PC-9 (cell line): ENCODE measurements around the gene GMPPB. TPM values are rescaled to one million over a fixed set of nuclear protein-coding genes. Genes with fewer than 3 reads are reported as not detected.

Source experiments
- BruUV-seq: library from RNA; stranded (reverse); fragments of 400-500 nt; replicated peaks from 2 replicates; lab custom pipeline; 2021; lab: Mats Ljungman, UMichigan
- CTCF ChIA-PET: fragments of 300-600 bp; sonication (Branson Sonifier 250); formaldehyde crosslinking; loops from one replicate; lab custom pipeline; 2022; ENCODE audit warnings: antibody characterized with exemption; lab: Charles Lee
- POLR2A ChIA-PET: fragments of 300-600 bp; sonication (Branson Sonifier 250); formaldehyde crosslinking; loops from one replicate; lab custom pipeline; 2022; ENCODE audit warnings: antibody characterized with exemption; ENCODE audit not compliant: unreplicated experiment; lab: Charles Lee
- DNase-seq, 2 experiments: peaks; one replicate each; pipeline versions ENCODE4 v3.0.0 to v3.0.0-alpha.2; 2015 to 2022; ENCODE audit warnings: mixed read lengths in 1 of 2
- H2AFZ ChIP-seq: fragments of 200-600 bp; sonication (generic); 2 replicates; pipeline ENCODE4 v1.8.1; 2017; ENCODE audit warnings: antibody characterized with exemption
- H3F3A ChIP-seq: fragments of 200-600 bp; sonication (generic); 2 replicates; pipeline ENCODE4 v1.8.1; 2017; ENCODE audit warnings: antibody characterized with exemption, mild to moderate bottlenecking, low read depth; ENCODE audit not compliant: insufficient read depth
- H3K27ac ChIP-seq: fragments of 200-600 bp; sonication (generic); 2 replicates; pipeline ENCODE4 v1.6.1; 2016; ENCODE audit warnings: mixed run types
- H3K27me3 ChIP-seq: fragments of 200-600 bp; sonication (generic); 2 replicates; pipeline ENCODE4 v1.6.1; 2016; ENCODE audit warnings: low read depth, mixed run types; ENCODE audit not compliant: insufficient read depth
- H3K36me3 ChIP-seq: fragments of 200-600 bp; sonication (generic); 2 replicates; pipeline ENCODE4 v1.6.1; 2016; ENCODE audit warnings: low read depth, mixed run types
- H3K4me1 ChIP-seq: fragments of 200-600 bp; sonication (generic); replicated peaks from 2 replicates; pipeline ENCODE4 v1.6.1; 2016; ENCODE audit warnings: mixed run types; ENCODE audit not compliant: insufficient read depth
- H3K4me2 ChIP-seq: fragments of 200-600 bp; sonication (generic); 2 replicates; pipeline ENCODE4 v1.6.1; 2017; ENCODE audit warnings: mixed run types
- H3K4me3 ChIP-seq: fragments of 200-600 bp; sonication (generic); 2 replicates; pipeline ENCODE4 v1.6.1; 2016; ENCODE audit warnings: mixed run types
- H3K79me2 ChIP-seq: fragments of 200-600 bp; sonication (generic); 2 replicates; pipeline ENCODE4 v1.6.1; 2017; ENCODE audit warnings: low read depth, mixed run types
- H3K9me2 ChIP-seq: fragments of 200-600 bp; sonication (generic); 2 replicates; pipeline ENCODE4 v1.8.1; 2017; ENCODE audit warnings: mild to moderate bottlenecking; ENCODE audit not compliant: insufficient read depth
- H3K9me3 ChIP-seq: fragments of 200-600 bp; sonication (generic); 2 replicates; pipeline ENCODE4 v1.8.1; 2016; ENCODE audit warnings: low read depth; ENCODE audit not compliant: insufficient read depth
- H4K20me1 ChIP-seq: fragments of 200-600 bp; sonication (generic); 2 replicates; pipeline ENCODE4 v1.8.1; 2017; ENCODE audit not compliant: insufficient read depth
- CTCF ChIP-seq: fragments of 200-600 bp; sonication (generic); conservative IDR thresholded peaks from 2 replicates; pipeline ENCODE4 v1.6.1; 2017; ENCODE audit warnings: mixed run types, antibody characterized with exemption, mild to moderate bottlenecking, moderate library complexity
- EZH2 ChIP-seq: fragments of 200-600 bp; sonication (generic); IDR thresholded peaks from 2 replicates; pipeline ENCODE4 v1.8.0; 2017; ENCODE audit warnings: antibody characterized with exemption, low read depth
- intact Hi-C: fragments of 100-400 bp; cut with micrococcal nuclease; formaldehyde crosslinking; loops from one replicate; pipeline ENCODE4 v1.10.0; 2022; ENCODE audit not compliant: unreplicated experiment
- total RNA-seq: library from RNA; stranded (reverse); gene quantifications from 2 replicates; pipeline ENCODE4 v1.2.3, GENCODE V29; 2021

The GMPPB gene
- total RNA-seq, 1 experiment from 2014 or later = 20.4 TPM

- no peak overlapping the region for H2AFZ ChIP-seq
- intact Hi-C loops = loop anchor here (10.0 kb wide), 1 partner anchor 387 kb away; no protein-coding TSS in a partner anchor
- H3K4me2 ChIP-seq = no peak overlapping the region
- H3K79me2 ChIP-seq = peaks cover 8% of the 10 kb centered on the region
- no TSS peak for BruUV-seq
- no peaks in the 10 kb centered on the region for H3K36me3 ChIP-seq
- ChIA-PET CTCF (no interaction called here), POLR2A (no interaction called here)
- DNase-seq = no peak
- H3K9me3 ChIP-seq = no peaks in the 10 kb centered on the region
- no peaks in the 10 kb centered on the region for H3K27me3 ChIP-seq
- no peak overlapping the region for H3K4me3 ChIP-seq
- no peak for TF ChIP-seq EZH2
- H3K27ac ChIP-seq = no peak overlapping the region
- H3K9me2 ChIP-seq = no peaks in the 10 kb centered on the region
- H3F3A ChIP-seq = no peaks in the 10 kb centered on the region; the same call in 1 of the 2 replicates
- H4K20me1 ChIP-seq = no peaks in the 10 kb centered on the region
- H3K4me1 ChIP-seq = peaks cover 7% of the 10 kb centered on the region; the same call in 1 of the 2 replicates
These were observed 5.5 kb downstream of the GMPPB start for GRCh38 chr3:49717959-49718857.

DNA sequence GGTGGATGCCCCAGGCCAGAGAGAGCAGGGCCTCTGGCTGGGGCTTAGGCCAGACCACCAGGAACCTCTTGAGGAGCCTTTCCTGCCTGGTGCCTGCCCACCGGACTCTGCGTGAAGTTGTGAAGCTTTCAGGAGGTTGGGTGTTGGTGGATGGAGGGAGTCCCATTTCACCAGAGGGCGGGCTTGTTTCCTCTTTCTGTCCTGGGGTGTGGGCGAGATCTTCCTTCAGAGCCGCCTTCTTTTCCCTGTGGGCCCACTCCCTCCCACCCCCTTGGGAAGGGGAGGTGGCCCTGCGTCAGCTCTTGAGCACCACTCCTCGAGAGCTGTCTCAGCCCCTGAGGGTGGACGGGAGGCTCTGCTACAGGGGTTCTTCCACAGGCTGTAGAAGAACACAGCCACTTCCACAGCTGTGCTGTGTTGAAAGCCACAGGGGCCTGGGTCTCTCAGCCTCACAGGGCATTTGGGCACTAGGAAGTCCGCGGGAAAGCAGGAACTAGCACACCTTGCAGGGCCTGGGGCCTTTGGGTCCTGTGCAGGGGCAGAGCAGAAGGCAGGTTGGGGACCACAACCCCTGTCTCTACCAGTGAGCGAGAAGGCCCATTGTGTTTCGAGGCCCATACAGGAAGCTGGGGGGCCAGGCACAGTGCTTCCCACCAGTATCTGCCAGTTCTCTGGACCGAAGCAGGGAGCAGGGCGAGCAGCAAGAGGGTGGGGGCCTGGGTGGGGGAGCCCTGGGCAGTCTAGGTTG is 6.4 kb downstream of the GMPPB start:
- no peak for TF ChIP-seq CTCF
- no peak for TF ChIP-seq EZH2
- Histone ChIP-seq H3K4me2 (no peak overlapping the region), H3K27ac (no peak overlapping the region), H3K4me1 (no peaks in the 10 kb centered on the region), H3K79me2 (0 out of 2 replicates have a peak, but pooled peaks cover under 1% of the 10 kb centered on the region), H3K36me3 (no peaks in the 10 kb centered on the region), H3K4me3 (no peak overlapping the region), H3K27me3 (no peaks in the 10 kb centered on the region), H4K20me1 (no peaks in the 10 kb centered on the region), H3K9me2 (no peaks in the 10 kb centered on the region), H3F3A (no peaks in the 10 kb centered on the region; the same call in 1 of the 2 replicates), H2AFZ (no peak overlapping the region), H3K9me3 (no peaks in the 10 kb centered on the region)
- intact Hi-C loops = loop anchor here (10.0 kb wide), 1 partner anchor 387 kb away; no protein-coding TSS in a partner anchor
- no peak for DNase-seq
- BruUV-seq = no TSS peak
- POLR2A ChIA-PET = no interaction called here
- CTCF ChIA-PET = no interaction called here

DNA sequence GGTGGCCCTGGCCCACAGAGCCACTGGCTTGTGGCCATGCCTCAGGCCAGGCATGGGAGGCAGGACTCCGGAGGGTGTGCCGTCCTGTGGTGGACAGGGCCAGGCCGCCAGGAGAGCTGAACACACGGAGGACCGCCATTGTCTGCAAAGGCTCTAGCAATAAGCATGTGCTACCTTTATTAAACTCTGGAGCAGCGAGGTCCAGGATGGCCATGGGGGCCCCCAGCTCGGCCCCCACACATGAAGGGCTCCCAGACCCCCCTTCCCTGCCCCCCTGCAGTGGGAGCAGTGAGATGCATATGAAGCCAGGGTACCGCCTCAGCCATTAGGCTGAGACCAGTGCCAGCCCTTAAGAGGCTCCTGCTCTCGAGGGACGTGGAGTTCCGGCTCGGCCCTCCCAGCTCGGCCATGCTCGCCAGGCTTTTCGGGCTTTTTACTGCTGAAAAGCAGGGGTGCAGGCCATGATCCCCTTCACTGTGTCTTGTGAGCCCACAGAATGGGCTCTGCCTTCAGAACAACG is 7.0 kb downstream of the GMPPB start:
- ChIA-PET CTCF (no interaction called here), POLR2A (no interaction called here)
- Histone ChIP-seq H3K27ac (no peak overlapping the region), H3K36me3 (no peaks in the 10 kb centered on the region), H3K4me3 (no peak overlapping the region), H3K9me3 (no peaks in the 10 kb centered on the region), H3F3A (no peaks in the 10 kb centered on the region; the same call in 1 of the 2 replicates), H3K27me3 (no peaks in the 10 kb centered on the region), H3K4me2 (no peak overlapping the region), H3K4me1 (no peaks in the 10 kb centered on the region), H4K20me1 (no peaks in the 10 kb centered on the region), H3K9me2 (no peaks in the 10 kb centered on the region), H3K79me2 (no peaks in the 10 kb centered on the region), H2AFZ (no peak overlapping the region)
- intact Hi-C loops = loop anchor here (10.0 kb wide), 1 partner anchor 388 kb away; no protein-coding TSS in a partner anchor
- no TSS peak for BruUV-seq
- TF ChIP-seq CTCF (no peak), EZH2 (no peak)
- no peak for DNase-seq
